Renal pelvis (tissue), 4 donors: ENCODE data around the gene POLR2B. TPM values are rescaled to one million over a fixed set of nuclear protein-coding genes. Genes with fewer than 3 reads are reported as not detected.

Experiments
- DNase-seq: peaks from one replicate; pipeline ENCODE4 v3.0.0-alpha.2; 2013
- polyA plus RNA-seq, 3 donors: library from polyadenylated mRNA; unstranded; fragments of 120-200 nt; gene quantifications; one replicate each; pipeline ENCODE4 v1.2.1, GENCODE V29; 2013; ENCODE audit not compliant: insufficient read length in 3 of 3

POLR2B gene
- polyA plus RNA-seq, 3 donors: 98.4 to 113 (median 101) TPM

DNA sequence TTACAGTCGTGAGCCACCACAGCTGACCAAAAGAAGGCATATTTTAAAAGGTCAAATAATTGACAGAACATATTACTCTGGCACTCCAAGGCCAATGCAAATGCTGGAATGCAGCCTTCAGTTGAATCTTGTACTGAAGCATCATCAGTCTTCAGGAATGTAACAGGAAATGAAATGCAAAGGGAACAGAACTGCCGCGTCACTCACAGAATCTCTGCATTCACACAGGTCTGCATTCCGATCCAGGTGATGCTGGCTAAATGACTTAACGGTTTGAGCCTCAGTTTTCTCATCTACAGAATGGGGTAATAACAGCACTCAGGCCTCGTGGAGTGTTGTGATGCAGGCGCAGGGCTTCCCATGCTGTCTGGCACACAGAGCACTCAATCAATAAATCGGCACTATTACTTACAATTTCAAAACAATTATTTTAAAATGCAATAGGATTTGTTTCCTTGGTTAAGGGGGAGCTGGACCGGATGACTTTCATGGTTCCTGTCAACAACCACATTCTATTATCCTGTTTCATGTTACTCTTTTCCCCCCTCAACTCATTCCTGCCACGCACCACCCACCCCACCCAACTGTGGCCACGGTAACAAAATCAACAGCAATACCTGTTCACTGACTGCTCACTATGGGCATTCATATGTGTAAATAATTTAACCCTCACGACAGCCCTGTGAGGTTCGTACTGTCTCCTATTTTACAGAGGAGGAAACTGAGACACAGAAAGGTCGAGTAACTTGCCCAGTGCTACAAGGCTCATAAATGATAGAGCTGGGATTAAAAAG is 99.1 kb downstream of the POLR2B start:
- DNase-seq: no peak

DNA sequence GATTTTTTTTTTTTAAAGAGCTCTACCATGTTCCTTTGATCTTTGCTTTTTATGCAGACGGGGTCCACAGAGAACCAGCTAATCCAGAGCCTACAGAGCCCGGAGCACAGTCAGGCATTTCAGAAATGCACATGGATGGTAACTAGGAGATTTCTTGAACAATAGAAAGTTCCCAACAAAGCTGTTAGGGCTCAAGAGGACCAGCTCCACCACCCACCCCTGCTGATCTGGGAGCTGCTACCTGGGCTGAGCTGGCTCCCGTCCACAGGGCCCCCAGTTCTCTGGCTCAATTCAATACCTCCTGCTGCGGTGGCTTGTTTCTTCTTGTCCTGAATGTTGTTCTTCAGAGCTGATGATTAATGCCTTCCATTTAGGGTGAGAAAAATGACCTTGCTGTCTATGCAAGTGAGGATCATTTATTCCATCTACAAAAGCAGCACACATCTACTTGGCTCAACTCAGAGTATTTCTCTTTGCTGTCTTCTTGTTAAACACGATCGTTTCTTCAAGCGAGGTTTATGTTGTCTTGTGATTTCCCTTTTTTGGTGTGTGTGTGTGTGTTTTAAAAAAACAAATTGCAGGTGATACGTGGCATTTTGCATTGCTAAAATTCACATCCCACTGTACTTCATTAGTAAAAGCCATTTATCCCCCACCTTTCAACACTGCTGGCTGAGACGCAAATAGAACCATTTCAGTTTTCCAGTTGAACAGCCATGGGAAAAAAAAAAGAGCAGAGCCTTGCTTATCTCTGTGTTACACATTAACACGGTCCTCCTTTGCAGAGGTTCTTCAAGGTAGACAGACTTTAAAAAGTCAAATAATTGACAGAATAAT is 100.2 kb downstream of the POLR2B start:
- peak; percentile 67 for DNase-seq

Other genes with a start within 250 kb of the POLR2B start
- gene SPINK2, start 157.2 kb upstream of the POLR2B start, polyA plus RNA-seq: not detected
- gene REST, start 71.0 kb upstream of the POLR2B start, polyA plus RNA-seq: 10 to 100 TPM; 45.5 to 52.8 (median 50.1) TPM
- gene NOA1, start 1.3 kb upstream of the POLR2B start, polyA plus RNA-seq: 10 to 100 TPM; 21.8 to 23.5 (median 22.7) TPM
- gene IGFBP7, start 131.5 kb downstream of the POLR2B start, polyA plus RNA-seq: 100 to 1,000 TPM; 485 to 533 (median 497) TPM